GM18867 (cell line): Measurements from ENCODE around the gene ZNF236.
"Not testable (repeated sequence)": the region's sequence is repeated elsewhere in the genome, so short reads cannot be mapped to it uniquely, and the experiment has no call there.

ENCODE experiments used
- ATAC-seq: cut with Tn5 transposase; IDR thresholded peaks from one replicate; pipeline ENCODE4 v1.9.1; 2021; ENCODE audit warnings: mild to moderate bottlenecking, moderate library complexity; ENCODE audit not compliant: unreplicated experiment

The ZNF236 gene

DNA sequence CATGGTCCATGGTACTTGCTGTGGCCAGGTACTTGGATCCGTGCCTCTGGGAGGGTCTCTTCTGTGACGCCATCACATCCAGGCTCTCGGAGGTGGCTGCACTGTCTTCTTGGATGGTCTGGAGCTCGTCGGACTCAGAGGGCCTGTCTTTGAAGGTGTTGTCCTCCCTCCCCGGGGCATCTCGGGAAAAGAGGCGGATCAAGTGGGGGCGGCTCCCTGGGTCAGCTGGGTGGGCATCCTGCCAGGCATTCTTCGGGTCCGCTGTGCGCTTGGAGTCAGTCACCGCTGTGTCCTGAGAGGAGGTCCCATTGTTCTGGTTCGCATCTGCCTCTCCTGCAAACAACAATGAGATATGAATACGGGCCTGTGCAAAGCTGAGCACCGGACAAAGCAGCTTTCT is 194.6 kb downstream of the ZNF236 start:
- ATAC-seq, result no peak

DNA sequence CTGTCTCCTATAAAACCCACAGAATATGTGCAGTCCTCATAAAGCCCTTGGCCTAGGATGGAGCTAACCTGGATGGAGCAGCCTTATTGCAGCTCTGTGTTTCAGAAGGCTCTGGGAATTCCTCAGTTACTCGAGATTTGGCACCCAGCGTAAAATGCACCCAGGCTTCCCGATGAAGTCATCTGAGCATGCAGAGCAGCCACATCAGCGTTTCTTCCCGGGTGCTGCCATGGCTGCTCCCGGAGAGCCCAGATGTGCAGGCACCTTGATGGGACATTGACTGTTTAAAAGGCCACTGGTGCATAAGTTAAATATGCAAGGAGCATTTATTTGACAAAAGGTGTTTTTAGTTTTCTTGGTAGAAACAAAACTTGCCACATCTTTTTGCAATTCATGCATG is 195.0 kb downstream of the ZNF236 start:
- no peak for ATAC-seq

DNA sequence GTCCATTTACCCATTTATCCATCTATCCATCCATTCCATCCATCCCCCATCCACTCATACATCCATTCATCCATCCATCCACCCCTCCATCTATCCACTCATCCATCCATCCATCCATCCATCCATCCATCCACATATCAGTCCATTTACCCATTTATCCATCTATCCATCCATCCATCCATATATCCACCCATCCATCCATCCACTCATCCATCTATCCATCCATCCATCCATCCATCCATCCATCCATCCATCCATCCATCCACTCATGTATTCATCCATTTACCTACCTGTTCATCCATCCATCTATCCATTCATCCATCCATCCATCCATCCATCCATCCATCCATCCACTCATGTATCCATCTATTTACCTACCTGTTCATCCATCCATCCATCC is 196.3 kb downstream of the ZNF236 start:
- not testable (repeated sequence) for ATAC-seq

DNA sequence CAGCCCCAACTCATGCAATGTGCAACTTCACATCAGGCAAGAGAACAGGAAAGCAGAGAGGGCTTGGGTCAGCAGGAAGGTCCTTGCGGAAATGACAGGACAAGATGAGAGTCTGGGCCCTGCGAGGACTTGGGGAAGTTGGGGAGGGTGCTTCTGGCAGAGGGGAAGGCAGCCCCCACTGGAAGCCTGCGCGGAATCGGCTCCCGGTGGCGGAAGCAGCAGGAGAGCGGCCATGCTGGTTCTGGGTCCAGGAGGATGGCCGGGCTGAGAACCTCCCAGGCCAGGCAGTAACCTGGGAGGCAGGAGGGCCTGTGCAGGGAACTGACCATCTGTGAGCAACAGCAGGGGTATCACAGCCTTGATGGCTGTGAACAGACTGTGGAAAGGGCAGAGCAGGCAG is 197.3 kb downstream of the ZNF236 start:
- no peak for ATAC-seq
